Measurements from ENCODE around the gene RMND1. TPM values are rescaled to one million over a fixed set of nuclear protein-coding genes. Genes with fewer than 3 reads are reported as not detected.

RMND1 gene
- total RNA-seq, 1 experiment from 2014 or later = 23.3 TPM

GRCh38 chr6:151483994-151484393 is 32.1 kb upstream of the RMND1 start (continued):
- TF ChIP-seq, protein P1, sequence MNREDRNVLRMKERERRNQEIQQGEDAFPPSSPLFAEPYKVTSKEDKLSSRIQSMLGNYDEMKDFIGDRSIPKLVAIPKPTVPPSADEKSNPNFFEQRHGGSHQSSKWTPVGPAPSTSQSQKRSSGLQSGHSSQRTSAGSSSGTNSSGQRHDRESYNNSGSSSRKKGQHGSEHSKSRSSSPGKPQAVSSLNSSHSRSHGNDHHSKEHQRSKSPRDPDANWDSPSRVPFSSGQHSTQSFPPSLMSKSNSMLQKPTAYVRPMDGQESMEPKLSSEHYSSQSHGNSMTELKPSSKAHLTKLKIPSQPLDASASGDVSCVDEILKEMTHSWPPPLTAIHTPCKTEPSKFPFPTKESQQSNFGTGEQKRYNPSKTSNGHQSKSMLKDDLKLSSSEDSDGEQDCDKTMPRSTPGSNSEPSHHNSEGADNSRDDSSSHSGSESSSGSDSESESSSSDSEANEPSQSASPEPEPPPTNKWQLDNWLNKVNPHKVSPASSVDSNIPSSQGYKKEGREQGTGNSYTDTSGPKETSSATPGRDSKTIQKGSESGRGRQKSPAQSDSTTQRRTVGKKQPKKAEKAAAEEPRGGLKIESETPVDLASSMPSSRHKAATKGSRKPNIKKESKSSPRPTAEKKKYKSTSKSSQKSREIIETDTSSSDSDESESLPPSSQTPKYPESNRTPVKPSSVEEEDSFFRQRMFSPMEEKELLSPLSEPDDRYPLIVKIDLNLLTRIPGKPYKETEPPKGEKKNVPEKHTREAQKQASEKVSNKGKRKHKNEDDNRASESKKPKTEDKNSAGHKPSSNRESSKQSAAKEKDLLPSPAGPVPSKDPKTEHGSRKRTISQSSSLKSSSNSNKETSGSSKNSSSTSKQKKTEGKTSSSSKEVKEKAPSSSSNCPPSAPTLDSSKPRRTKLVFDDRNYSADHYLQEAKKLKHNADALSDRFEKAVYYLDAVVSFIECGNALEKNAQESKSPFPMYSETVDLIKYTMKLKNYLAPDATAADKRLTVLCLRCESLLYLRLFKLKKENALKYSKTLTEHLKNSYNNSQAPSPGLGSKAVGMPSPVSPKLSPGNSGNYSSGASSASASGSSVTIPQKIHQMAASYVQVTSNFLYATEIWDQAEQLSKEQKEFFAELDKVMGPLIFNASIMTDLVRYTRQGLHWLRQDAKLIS (CRISPR knock-in tag; IDR thresholded peaks at IDR 0.05; ENCODE audit: borderline replicate concordance) = no peak
- TF ChIP-seq ATF1 (CRISPR knock-in tag; IDR thresholded peaks at IDR 0.05) (no peak), FOXJ3 (CRISPR knock-in tag; IDR thresholded peaks at IDR 0.05; ENCODE audit: borderline replicate concordance) (no peak), NFATC4 (CRISPR knock-in tag; IDR thresholded peaks at IDR 0.05) (no peak), PRDM15 (CRISPR knock-in tag; IDR thresholded peaks at IDR 0.05) (no peak), USF2 (CRISPR knock-in tag; IDR thresholded peaks at IDR 0.05) (no peak), CDX4 (CRISPR knock-in tag; IDR thresholded peaks at IDR 0.05; ENCODE audit: borderline replicate concordance) (no peak)
- TF ChIP-seq, protein P2, sequence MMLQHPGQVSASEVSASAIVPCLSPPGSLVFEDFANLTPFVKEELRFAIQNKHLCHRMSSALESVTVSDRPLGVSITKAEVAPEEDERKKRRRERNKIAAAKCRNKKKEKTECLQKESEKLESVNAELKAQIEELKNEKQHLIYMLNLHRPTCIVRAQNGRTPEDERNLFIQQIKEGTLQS (CRISPR knock-in tag; conservative IDR thresholded peaks at IDR 0.05) = no peak

DNA sequence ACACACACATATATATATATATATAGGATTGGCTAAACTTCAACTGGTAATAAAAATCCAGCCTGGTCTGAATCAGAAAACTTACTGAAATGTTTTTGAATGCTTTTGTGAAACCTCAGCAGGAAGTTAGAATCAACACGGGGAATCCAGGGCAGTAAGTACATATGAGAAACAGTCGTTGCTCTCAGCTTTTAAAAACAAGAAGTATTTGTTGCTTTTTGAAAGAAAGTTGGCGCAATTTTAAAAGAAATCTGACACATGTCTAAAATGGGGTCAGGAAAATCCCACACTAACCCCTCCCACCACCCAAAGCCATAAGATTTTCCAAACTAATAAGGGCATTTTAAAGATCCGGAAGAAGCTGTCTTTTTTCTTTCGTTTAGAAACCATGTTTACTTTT is 30.4 kb upstream of the RMND1 start:
- Mint-ChIP-seq H3K9me3 (no peaks in the 10 kb centered on the region), H3K4me1 (peaks cover 10% of the 10 kb centered on the region), H3K27me3 (ENCODE audit: low read depth) (no peaks in the 10 kb centered on the region), H3K4me3 (no peak overlapping the region), H3K27ac (no peak overlapping the region), H3K36me3 (no peaks in the 10 kb centered on the region)
- CTCF ChIA-PET = no interaction called here
- POLR2A ChIA-PET = no interaction called here
- ATAC-seq (no peak), DNase-seq (ENCODE audit: low spot score) (no peak)
- no peak for TF ChIP-seq IRF2 (CRISPR knock-in tag; IDR thresholded peaks at IDR 0.05; ENCODE audit: borderline replicate concordance, low read depth)
- no peak for TF ChIP-seq ZBTB21 (CRISPR knock-in tag; IDR thresholded peaks at IDR 0.05; ENCODE audit: borderline replicate concordance)
- no peak for TF ChIP-seq ATF2 (CRISPR knock-in tag; IDR thresholded peaks at IDR 0.05; ENCODE audit: borderline replicate concordance, low read depth)
- TF ChIP-seq, protein P3, sequence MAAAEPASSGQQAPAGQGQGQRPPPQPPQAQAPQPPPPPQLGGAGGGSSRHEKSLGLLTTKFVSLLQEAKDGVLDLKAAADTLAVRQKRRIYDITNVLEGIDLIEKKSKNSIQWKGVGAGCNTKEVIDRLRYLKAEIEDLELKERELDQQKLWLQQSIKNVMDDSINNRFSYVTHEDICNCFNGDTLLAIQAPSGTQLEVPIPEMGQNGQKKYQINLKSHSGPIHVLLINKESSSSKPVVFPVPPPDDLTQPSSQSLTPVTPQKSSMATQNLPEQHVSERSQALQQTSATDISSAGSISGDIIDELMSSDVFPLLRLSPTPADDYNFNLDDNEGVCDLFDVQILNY (CRISPR knock-in tag; IDR thresholded peaks at IDR 0.05) = no peak
- no peak for TF ChIP-seq HMGXB4 (CRISPR knock-in tag; IDR thresholded peaks at IDR 0.05)
- no peak for TF ChIP-seq JUN (CRISPR knock-in tag; IDR thresholded peaks at IDR 0.05)
- TF ChIP-seq MAX (CRISPR knock-in tag; IDR thresholded peaks at IDR 0.05) = no peak
- TF ChIP-seq, protein P4, sequence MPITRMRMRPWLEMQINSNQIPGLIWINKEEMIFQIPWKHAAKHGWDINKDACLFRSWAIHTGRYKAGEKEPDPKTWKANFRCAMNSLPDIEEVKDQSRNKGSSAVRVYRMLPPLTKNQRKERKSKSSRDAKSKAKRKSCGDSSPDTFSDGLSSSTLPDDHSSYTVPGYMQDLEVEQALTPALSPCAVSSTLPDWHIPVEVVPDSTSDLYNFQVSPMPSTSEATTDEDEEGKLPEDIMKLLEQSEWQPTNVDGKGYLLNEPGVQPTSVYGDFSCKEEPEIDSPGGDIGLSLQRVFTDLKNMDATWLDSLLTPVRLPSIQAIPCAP (CRISPR knock-in tag; IDR thresholded peaks at IDR 0.05) = no peak
- TF ChIP-seq ZNF232 (CRISPR knock-in tag; IDR thresholded peaks at IDR 0.05) = no peak
- TF ChIP-seq ATF1 (CRISPR knock-in tag; IDR thresholded peaks at IDR 0.05) = no peak
- TF ChIP-seq JAZF1 (CRISPR knock-in tag; IDR thresholded peaks at IDR 0.05) = no peak
- no peak for TF ChIP-seq ZSCAN18 (CRISPR knock-in tag; IDR thresholded peaks at IDR 0.05)
- no peak for TF ChIP-seq SOX15 (CRISPR knock-in tag; IDR thresholded peaks at IDR 0.05)

Measured in WTC11 (cell line).